Peyer's patch (tissue), 4 donors: ENCODE measurements around the gene KIF25. TPM values are rescaled to one million over a fixed set of nuclear protein-coding genes. Genes with fewer than 3 reads are reported as not detected.
A peak's percentile ranks its signal among the peaks of the same experiment; 100 is the strongest.

Experiments used
- DNase-seq, 3 donors: peaks; one replicate each; pipeline ENCODE4 v3.0.0-alpha.2; 2017 to 2019
- H3K27ac ChIP-seq, 4 donors: fragments of 200-600 bp; sonication (generic); one replicate each; pipeline ENCODE4 v1.5.1; 2016 to 2019
- H3K27me3 ChIP-seq, 2 donors: fragments of 200-600 bp; sonication (generic); one replicate each; pipeline ENCODE4 v1.5.1; 2019
- H3K36me3 ChIP-seq, 3 donors: fragments of 200-600 bp; sonication (generic); one replicate each; pipeline ENCODE4 v1.5.1; 2016 to 2019
- H3K4me1 ChIP-seq, 4 donors: fragments of 200-600 bp; sonication (generic); one replicate each; pipeline ENCODE4 v1.5.1; 2016 to 2019
- H3K4me3 ChIP-seq, 4 donors: fragments of 200-600 bp; sonication (generic); 1 replicate in 3 of 4; 2 replicates in 1 of 4; pipeline ENCODE4 v1.5.1; 2016 to 2019; ENCODE audit warnings: mild to moderate bottlenecking in 1 of 4
- H3K9me3 ChIP-seq, 4 donors: fragments of 200-600 bp; sonication (generic); one replicate each; pipeline ENCODE4 v1.5.1; 2016 to 2019; ENCODE audit warnings: mild to moderate bottlenecking in 1 of 4
- CTCF ChIP-seq, 6 experiments: fragments of 450-650 bp in 4 of 6; fragments of 200-600 bp in 2 of 6; sonication (generic) in 1 of 6; IDR thresholded peaks; one replicate each; pipeline ENCODE4 v1.5.1; 2017 to 2019; ENCODE audit warnings: antibody characterized with exemption in 6 of 6, mild to moderate bottlenecking in 3 of 6, moderate library complexity in 1 of 6
- POLR2A ChIP-seq, 2 donors: fragments of 450-650 bp; IDR thresholded peaks; one replicate each; pipeline ENCODE4 v1.5.1; 2017; ENCODE audit warnings: antibody characterized with exemption in 2 of 2, mild to moderate bottlenecking in 2 of 2, moderate library complexity in 2 of 2
- total RNA-seq, 4 donors: library from RNA; depleted of rRNA; stranded (reverse); fragments of >200 nt; gene quantifications; one replicate each; pipeline ENCODE4 v1.1.0, GENCODE V29; 2016

KIF25 gene
- total RNA-seq, 4 donors from 2014 or later: not detected

- Histone ChIP-seq H3K36me3 (no peaks in the 10 kb centered on the region), H3K4me3 (no peak overlapping the region), H3K9me3 (no peaks in the 10 kb centered on the region), H3K27me3 (no peaks in the 10 kb centered on the region), H3K4me1 (no peaks in the 10 kb centered on the region), H3K27ac (no peak overlapping the region)
- TF ChIP-seq POLR2A (IDR thresholded peaks at IDR 0.05): no peak
- no peak for TF ChIP-seq CTCF (IDR thresholded peaks at IDR 0.05)
- DNase-seq: no peak
Observed at GRCh38 chr6:168048724-168049025, 51.2 kb downstream of the KIF25 start.

- no peaks in the 10 kb centered on the region for H3K36me3 ChIP-seq
- DNase-seq: no peak
- no peaks in the 10 kb centered on the region for H3K27me3 ChIP-seq
- H3K4me1 ChIP-seq: no peaks in the 10 kb centered on the region
- H3K4me3 ChIP-seq: no peak overlapping the region
- no peak overlapping the region for H3K27ac ChIP-seq
- TF ChIP-seq POLR2A (IDR thresholded peaks at IDR 0.05): no peak
- TF ChIP-seq CTCF (IDR thresholded peaks at IDR 0.05): no peak
- H3K9me3 ChIP-seq: no peaks in the 10 kb centered on the region
Observed at GRCh38 chr6:168049277-168049676, 51.8 kb downstream of the KIF25 start.

GRCh38 chr6:168049706-168050224 lies 52.3 kb downstream of the KIF25 start:
- no peaks in the 10 kb centered on the region for H3K36me3 ChIP-seq
- no peak for TF ChIP-seq CTCF (IDR thresholded peaks at IDR 0.05)
- no peak for TF ChIP-seq POLR2A (IDR thresholded peaks at IDR 0.05)

GRCh38 chr6:168050225-168050880 lies 52.9 kb downstream of the KIF25 start:
- no peak overlapping the region for H3K27ac ChIP-seq
- no peaks in the 10 kb centered on the region for H3K36me3 ChIP-seq
- no peak overlapping the region for H3K4me3 ChIP-seq
- no peaks in the 10 kb centered on the region for H3K4me1 ChIP-seq
- no peaks in the 10 kb centered on the region for H3K9me3 ChIP-seq
- no peaks in the 10 kb centered on the region for H3K27me3 ChIP-seq
- no peak for DNase-seq
- no peak for TF ChIP-seq CTCF (IDR thresholded peaks at IDR 0.05)
- no peak for TF ChIP-seq POLR2A (IDR thresholded peaks at IDR 0.05)

More at GRCh38 chr6:168049706-168050224, 52.3 kb downstream of the KIF25 start:
- H3K9me3 ChIP-seq: no peaks in the 10 kb centered on the region
- H3K27me3 ChIP-seq: no peaks in the 10 kb centered on the region
- H3K27ac ChIP-seq: no peak overlapping the region
- no peak overlapping the region for H3K4me3 ChIP-seq
- no peaks in the 10 kb centered on the region for H3K4me1 ChIP-seq
- no peak for DNase-seq

- Histone ChIP-seq H3K27me3 (no peaks in the 10 kb centered on the region), H3K36me3 (no peaks in the 10 kb centered on the region), H3K27ac (no peak overlapping the region), H3K9me3 (no peaks in the 10 kb centered on the region), H3K4me3 (no peak overlapping the region), H3K4me1 (no peaks in the 10 kb centered on the region)
- DNase-seq: no peak
- TF ChIP-seq POLR2A (IDR thresholded peaks at IDR 0.05): no peak
- peak in 1 of 6 experiments; percentile 5 for TF ChIP-seq CTCF (IDR thresholded peaks at IDR 0.05)
Observed at GRCh38 chr6:168050881-168051586, 53.6 kb downstream of the KIF25 start.
